Peyer's patch (tissue), 4 donors: Measurements from ENCODE around the gene MBD3L2. TPM values are rescaled to one million over a fixed set of nuclear protein-coding genes. Genes with fewer than 3 reads are reported as not detected.
"Not testable (repeated sequence)": the region's sequence is repeated elsewhere in the genome, so short reads cannot be mapped to it uniquely, and the experiment has no call there.

ENCODE experiments used
- DNase-seq, 3 donors: peaks; one replicate each; pipeline ENCODE4 v3.0.0-alpha.2; 2017 to 2019
- H3K27ac ChIP-seq, 4 donors: fragments of 200-600 bp; sonication (generic); one replicate each; pipeline ENCODE4 v1.5.1; 2016 to 2019
- H3K27me3 ChIP-seq, 2 donors: fragments of 200-600 bp; sonication (generic); one replicate each; pipeline ENCODE4 v1.5.1; 2019
- H3K36me3 ChIP-seq, 3 donors: fragments of 200-600 bp; sonication (generic); one replicate each; pipeline ENCODE4 v1.5.1; 2016 to 2019
- H3K4me1 ChIP-seq, 4 donors: fragments of 200-600 bp; sonication (generic); one replicate each; pipeline ENCODE4 v1.5.1; 2016 to 2019
- H3K4me3 ChIP-seq, 4 donors: fragments of 200-600 bp; sonication (generic); 1 replicate in 3 of 4; 2 replicates in 1 of 4; pipeline ENCODE4 v1.5.1; 2016 to 2019; ENCODE audit warnings: mild to moderate bottlenecking in 1 of 4
- H3K9me3 ChIP-seq, 4 donors: fragments of 200-600 bp; sonication (generic); one replicate each; pipeline ENCODE4 v1.5.1; 2016 to 2019; ENCODE audit warnings: mild to moderate bottlenecking in 1 of 4
- POLR2A ChIP-seq, 2 donors: fragments of 450-650 bp; IDR thresholded peaks; one replicate each; pipeline ENCODE4 v1.5.1; 2017; ENCODE audit warnings: antibody characterized with exemption in 2 of 2, mild to moderate bottlenecking in 2 of 2, moderate library complexity in 2 of 2
- total RNA-seq, 4 donors: library from RNA; depleted of rRNA; stranded (reverse); fragments of >200 nt; gene quantifications; one replicate each; pipeline ENCODE4 v1.1.0, GENCODE V29; 2016
- TF ChIP-seq, protein P1 (sequence below), 6 experiments: fragments of 450-650 bp in 4 of 6; fragments of 200-600 bp in 2 of 6; sonication (generic) in 1 of 6; IDR thresholded peaks; one replicate each; pipeline ENCODE4 v1.5.1; 2017 to 2019; ENCODE audit warnings: antibody characterized with exemption in 6 of 6, mild to moderate bottlenecking in 3 of 6, moderate library complexity in 1 of 6

Gene MBD3L2
- total RNA-seq, 4 donors from 2014 or later: not detected

DNA sequence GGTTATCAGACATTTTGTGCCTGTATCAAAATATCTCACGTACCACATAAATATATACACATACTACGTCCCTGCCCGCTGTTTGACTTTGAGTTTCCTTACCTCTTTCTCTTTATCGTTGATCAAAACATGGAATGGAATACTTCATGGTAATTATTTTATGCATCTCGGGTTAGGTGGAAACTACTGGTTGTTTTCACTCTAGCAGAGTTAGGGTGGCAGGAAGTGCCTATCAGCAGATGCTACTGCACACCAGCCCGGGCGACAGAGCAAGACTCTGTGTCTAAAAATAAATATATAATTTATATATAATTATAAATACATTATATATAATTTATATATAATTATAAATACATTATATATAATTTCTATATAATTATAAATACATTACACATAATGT, 3.8 kb downstream of the MBD3L2 start:
- H3K27me3 ChIP-seq, H3K9me3 ChIP-seq, DNase-seq, H3K36me3 ChIP-seq, H3K4me3 ChIP-seq, H3K4me1 ChIP-seq, H3K27ac ChIP-seq: not testable (repeated sequence)

DNA sequence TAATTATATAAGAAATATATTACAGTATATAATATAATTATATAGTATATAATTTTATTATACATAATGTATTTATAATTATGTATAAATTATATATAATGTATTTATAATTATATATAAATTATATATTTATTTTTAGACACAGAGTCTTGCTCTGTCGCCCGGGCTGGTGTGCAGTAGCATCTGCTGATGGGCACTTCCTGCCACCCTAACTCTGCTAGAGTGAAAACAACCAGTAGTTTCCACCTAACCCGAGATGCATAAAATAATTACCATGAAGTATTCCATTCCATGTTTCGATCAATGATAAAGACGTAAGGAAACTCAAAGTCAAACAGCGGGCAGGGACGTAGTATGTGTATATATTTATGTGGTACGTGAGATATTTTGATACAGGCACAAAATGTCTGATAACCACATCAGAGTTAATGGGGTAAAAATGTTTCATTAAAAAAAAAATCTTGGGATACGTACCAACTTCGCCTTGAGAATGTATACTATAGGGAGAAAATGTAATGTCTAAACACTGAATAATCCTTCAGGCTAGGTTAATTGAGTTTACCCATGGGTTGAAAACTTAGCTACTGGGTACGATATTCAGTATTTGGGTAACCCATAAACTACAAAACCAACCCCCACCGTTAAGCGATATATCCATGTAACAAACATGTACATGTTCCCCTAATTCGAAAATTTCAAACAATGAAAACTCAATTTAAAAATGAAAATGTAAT, 5.7 kb downstream of the MBD3L2 start:
- not testable (repeated sequence) for H3K27me3 ChIP-seq, H3K4me3 ChIP-seq, H3K9me3 ChIP-seq

DNA sequence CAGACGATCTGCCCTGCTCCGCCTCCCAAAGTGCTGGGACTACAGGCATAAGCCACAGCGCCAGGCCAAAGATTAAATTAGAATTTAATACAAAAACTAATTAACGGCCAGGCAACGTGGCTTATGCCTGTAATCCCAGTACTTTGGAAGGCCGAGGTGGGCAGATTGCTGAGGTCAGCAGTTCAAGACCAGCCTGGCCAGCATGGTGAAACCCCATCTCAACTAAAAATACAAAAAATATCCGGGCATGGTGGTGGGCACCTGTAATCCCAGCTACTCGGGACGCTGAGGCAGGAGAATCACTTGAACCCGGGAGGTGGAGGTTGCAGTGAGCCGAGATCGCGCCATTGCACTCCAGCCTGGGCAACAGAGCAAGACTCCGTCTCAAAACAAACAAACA, 6.6 kb downstream of the MBD3L2 start:
- DNase-seq, H3K36me3 ChIP-seq, H3K4me3 ChIP-seq, H3K27me3 ChIP-seq, H3K9me3 ChIP-seq, H3K27ac ChIP-seq, H3K4me1 ChIP-seq: not testable (repeated sequence)

More for the DNA sequence above, 5.7 kb downstream of the MBD3L2 start:
- not testable (repeated sequence) for DNase-seq, H3K27ac ChIP-seq, H3K36me3 ChIP-seq, H3K4me1 ChIP-seq

DNA sequence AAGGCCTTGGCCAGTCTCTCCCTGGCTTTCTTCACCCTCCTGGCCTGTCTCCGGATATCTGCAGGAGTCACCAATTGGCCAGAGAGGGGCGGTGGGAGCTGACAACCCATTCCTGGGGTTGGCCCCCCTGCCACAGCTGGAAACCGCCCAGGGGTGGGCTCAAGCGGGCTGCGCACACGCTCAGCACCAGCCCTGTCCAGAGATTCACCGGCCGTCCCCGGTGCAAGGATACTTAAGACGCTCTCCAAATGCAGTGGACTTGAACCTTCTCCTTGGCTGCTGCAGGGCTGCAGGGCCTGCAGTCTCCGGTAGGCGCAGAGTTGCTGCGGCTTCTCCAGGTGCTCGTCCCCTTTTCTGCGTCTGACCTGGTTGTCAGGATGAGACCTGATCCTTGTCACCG, 7.2 kb downstream of the MBD3L2 start:
- not testable (repeated sequence) for H3K36me3 ChIP-seq, DNase-seq, H3K27me3 ChIP-seq, H3K4me3 ChIP-seq, H3K27ac ChIP-seq, H3K4me1 ChIP-seq, H3K9me3 ChIP-seq

DNA sequence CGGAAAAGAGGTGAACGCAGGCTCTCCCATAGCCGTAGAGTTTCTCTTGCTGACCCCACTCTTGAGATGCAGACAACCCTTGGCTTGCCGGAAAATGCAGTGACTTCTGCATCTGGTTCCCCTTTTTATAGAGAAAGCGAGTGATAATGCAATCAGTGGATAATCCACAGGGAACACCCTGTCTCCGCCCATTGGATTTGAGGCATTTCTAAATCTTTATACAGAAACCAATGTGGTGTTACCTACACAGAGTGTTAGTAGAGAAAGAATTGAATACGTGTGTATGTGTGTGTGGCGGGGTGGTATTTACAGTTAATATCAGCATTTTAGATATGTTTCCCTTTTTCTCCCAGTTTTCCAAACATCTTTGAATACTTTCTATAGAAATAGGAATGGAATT, 9.5 kb downstream of the MBD3L2 start, which contains the start of gene MBD3L3:
Gene MBD3L3 (minus strand): TSS at position 101 of the 400 bp plus-strand sequence. CDS start 71 bp downstream, at position 30.
- not testable (repeated sequence) for DNase-seq, H3K4me3 ChIP-seq, H3K4me1 ChIP-seq, H3K9me3 ChIP-seq, H3K27me3 ChIP-seq, H3K36me3 ChIP-seq, H3K27ac ChIP-seq

DNA sequence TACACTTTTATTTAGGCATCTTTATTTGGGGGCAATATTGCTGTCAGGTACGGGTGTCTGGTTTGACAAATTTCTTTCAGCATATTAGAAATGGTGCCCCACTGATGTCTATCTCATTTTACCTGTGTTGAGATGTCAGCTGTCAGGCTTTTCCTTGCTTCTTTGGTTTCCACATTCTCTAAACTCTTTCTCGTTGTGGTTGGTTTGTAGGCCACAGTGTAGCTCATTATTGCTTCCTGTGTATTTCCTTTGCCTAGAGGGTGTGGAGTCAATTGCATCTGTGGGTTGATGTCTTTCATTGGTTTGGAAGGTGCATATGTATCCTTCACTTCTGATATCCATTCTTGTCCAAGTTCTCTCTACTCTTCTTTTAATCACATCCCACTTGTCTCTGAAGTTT, 10.9 kb downstream of the MBD3L2 start:
- not testable (repeated sequence) for DNase-seq, H3K4me1 ChIP-seq, H3K36me3 ChIP-seq, H3K9me3 ChIP-seq, H3K27ac ChIP-seq, H3K4me3 ChIP-seq, H3K27me3 ChIP-seq

DNA sequence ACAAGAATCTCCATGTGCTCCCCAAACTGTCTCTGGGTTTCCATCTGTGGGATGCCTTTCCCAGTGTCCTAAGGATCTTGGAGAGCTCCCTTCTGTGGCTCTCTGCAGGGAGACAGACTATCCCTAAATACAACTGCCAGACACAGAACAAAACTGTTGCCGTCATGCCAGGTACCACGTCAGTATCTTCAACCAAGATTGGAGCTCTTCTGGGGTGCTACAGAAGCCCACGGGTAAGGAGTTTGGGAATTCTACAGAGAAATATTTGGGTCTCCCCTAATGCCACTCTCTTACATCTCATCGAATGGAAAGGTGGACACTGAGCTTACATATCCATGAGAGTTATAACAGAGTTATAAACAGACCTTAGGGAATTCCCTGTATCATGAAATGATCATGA, 14.2 kb downstream of the MBD3L2 start:
- no peaks in the 10 kb centered on the region for H3K36me3 ChIP-seq
- H3K27ac ChIP-seq: no peak overlapping the region
- no peak overlapping the region for H3K4me3 ChIP-seq
- H3K9me3 ChIP-seq: no peaks in the 10 kb centered on the region
- no peak for DNase-seq
- TF ChIP-seq, protein P1, sequence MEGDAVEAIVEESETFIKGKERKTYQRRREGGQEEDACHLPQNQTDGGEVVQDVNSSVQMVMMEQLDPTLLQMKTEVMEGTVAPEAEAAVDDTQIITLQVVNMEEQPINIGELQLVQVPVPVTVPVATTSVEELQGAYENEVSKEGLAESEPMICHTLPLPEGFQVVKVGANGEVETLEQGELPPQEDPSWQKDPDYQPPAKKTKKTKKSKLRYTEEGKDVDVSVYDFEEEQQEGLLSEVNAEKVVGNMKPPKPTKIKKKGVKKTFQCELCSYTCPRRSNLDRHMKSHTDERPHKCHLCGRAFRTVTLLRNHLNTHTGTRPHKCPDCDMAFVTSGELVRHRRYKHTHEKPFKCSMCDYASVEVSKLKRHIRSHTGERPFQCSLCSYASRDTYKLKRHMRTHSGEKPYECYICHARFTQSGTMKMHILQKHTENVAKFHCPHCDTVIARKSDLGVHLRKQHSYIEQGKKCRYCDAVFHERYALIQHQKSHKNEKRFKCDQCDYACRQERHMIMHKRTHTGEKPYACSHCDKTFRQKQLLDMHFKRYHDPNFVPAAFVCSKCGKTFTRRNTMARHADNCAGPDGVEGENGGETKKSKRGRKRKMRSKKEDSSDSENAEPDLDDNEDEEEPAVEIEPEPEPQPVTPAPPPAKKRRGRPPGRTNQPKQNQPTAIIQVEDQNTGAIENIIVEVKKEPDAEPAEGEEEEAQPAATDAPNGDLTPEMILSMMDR (IDR thresholded peaks at IDR 0.05): no peak
- no peaks in the 10 kb centered on the region for H3K4me1 ChIP-seq
- H3K27me3 ChIP-seq: no peaks in the 10 kb centered on the region

DNA sequence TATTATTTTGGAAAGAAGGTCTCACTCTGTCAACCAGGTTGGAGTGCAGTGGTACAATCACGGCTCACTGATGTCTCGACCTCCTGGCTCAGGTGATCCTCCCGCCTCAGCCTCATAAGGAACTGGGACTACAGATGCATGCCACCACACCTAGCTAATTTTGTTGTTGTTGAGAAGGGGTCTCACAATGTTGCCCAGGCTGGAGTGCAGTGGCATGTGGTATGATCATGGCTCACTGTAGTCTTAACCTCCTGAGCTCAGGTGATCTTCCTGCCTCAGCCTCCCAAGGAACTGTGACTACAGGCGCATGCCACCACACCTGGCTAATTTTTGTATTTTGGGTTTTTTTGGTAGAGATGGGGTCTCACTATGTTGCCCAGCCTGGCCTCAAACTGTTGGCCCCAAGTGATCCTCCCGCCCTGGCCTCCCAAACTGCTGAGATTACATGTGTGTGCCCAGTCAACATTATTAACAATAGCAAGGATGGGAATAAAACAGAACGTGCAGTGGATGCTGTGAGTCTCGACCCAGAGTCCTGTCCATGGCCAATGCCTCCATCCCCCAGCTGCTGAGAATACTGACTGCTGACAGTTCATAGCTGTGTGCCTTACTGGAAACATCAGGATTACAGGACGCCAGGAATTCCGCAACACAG, 14.8 kb downstream of the MBD3L2 start:
- DNase-seq: no peak
- Histone ChIP-seq H3K27me3 (no peaks in the 10 kb centered on the region), H3K27ac (no peak overlapping the region), H3K4me3 (no peak overlapping the region), H3K36me3 (no peaks in the 10 kb centered on the region), H3K9me3 (no peaks in the 10 kb centered on the region), H3K4me1 (no peaks in the 10 kb centered on the region)
- TF ChIP-seq, protein P1 (IDR thresholded peaks at IDR 0.05): no peak
- no peak for TF ChIP-seq POLR2A (IDR thresholded peaks at IDR 0.05)

DNA sequence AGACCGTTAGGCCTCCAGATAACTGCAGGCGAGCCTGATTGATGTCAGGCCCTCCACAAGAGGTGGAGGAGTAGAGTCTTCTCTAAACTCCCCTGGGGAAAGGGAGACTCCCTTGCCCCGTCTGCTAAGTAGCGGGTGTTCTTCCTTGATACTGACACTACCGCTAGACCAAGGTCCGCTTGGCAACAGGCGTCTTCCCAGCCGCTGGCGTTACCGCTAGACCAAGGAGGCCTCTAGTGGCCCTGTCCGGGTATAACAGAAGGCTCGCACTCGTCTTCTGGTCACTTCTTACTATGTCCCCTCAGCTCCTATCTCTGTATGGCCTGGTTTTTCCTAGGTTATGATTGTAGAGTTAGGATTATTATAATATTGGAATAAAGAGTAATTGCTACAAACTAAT, 18.0 kb downstream of the MBD3L2 start:
- peaks cover 0 to 15% (median 0%) of the 10 kb centered on the region in 3 donors for H3K36me3 ChIP-seq
- not testable (repeated sequence) for H3K9me3 ChIP-seq, H3K27ac ChIP-seq, H3K4me1 ChIP-seq, H3K4me3 ChIP-seq, H3K27me3 ChIP-seq
- TF ChIP-seq, protein P1 (IDR thresholded peaks at IDR 0.05): peak in 3 of 6 experiments; percentile 19 to 38 (median 30)
- peak in 2 of 3 donors; percentile 53 to 61 for DNase-seq
